Measurements from ENCODE around the gene SAMD3.
"Not testable (repeated sequence)": the region's sequence is repeated elsewhere in the genome, so short reads cannot be mapped to it uniquely, and the experiment has no call there.

The SAMD3 gene

DNA sequence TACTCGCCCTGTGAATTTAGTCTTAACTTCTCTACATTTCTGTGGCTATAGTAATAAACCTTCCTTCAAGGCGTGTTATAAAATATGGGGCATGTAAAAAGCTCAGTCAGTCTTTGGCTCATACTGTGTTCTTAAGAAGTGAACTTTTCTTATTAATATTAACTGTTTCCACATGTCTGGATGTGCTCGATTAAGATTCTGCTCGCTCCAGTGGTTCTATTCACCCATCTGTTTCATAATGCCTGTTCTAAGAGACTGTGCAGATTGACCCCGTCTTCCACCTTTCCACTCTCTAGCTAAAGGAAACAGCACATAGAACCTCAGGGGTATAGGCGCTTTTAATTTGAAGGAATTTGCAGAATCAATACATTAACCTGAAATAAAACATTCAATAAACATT lies 104.5 kb downstream of the SAMD3 start:
- H3K36me3 ChIP-seq (ENCODE audit: control insufficient read depth in 1 of 2, insufficient read depth in 2 of 2, low read length in 2 of 2) = no peaks in the 10 kb centered on the region
- H3K9ac ChIP-seq (ENCODE audit: low read depth in 1 of 2, low read length in 2 of 2) = no peak overlapping the region
- H3K4me3 ChIP-seq (ENCODE audit: low read depth in 1 of 2, low read length in 2 of 2) = no peak overlapping the region
- no peaks in the 10 kb centered on the region for H3K4me1 ChIP-seq (ENCODE audit: control insufficient read depth in 1 of 2, insufficient read depth in 2 of 2, low read length in 2 of 2)
- H3K27me3 ChIP-seq (ENCODE audit: control insufficient read depth in 1 of 2, insufficient read depth in 2 of 2, low read length in 2 of 2) = no peaks in the 10 kb centered on the region
- no peak overlapping the region for H3K27ac ChIP-seq (ENCODE audit: low read depth, low read length)
- no peaks in the 10 kb centered on the region for H3K9me3 ChIP-seq (ENCODE audit: control insufficient read depth in 1 of 2, low read length in 2 of 2)

DNA sequence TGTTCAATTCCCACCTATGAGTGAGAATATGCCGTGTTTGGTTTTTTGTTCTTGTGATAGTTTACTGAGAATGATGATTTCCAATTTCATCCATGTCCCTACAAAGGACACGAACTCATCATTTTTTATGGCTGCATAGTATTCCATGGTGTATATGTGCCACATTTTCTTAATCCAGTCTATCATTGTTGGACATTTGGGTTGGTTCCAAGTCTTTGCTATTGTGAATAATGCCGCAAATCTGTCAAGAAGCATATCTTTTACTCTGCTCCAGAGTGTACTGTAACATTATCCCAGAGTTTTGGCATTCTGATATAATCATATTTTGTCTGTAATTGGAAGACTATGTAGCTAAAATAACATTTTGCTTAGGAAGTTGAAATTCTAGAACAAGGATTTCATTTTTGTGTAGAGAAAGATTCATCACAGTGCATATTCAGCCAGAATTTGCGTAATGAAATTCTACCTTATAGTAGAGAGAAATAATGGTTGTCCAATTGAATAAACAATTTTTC lies 105.5 kb downstream of the SAMD3 start:
- not testable (repeated sequence) for H3K9ac ChIP-seq (ENCODE audit: low read depth in 1 of 2, low read length in 2 of 2); H3K36me3 ChIP-seq (ENCODE audit: control insufficient read depth in 1 of 2, insufficient read depth in 2 of 2, low read length in 2 of 2); H3K27ac ChIP-seq (ENCODE audit: low read depth, low read length); H3K9me3 ChIP-seq (ENCODE audit: control insufficient read depth in 1 of 2, low read length in 2 of 2); H3K27me3 ChIP-seq (ENCODE audit: control insufficient read depth in 1 of 2, insufficient read depth in 2 of 2, low read length in 2 of 2); H3K4me3 ChIP-seq (ENCODE audit: low read depth in 1 of 2, low read length in 2 of 2); H3K4me1 ChIP-seq (ENCODE audit: control insufficient read depth in 1 of 2, insufficient read depth in 2 of 2, low read length in 2 of 2)

DNA sequence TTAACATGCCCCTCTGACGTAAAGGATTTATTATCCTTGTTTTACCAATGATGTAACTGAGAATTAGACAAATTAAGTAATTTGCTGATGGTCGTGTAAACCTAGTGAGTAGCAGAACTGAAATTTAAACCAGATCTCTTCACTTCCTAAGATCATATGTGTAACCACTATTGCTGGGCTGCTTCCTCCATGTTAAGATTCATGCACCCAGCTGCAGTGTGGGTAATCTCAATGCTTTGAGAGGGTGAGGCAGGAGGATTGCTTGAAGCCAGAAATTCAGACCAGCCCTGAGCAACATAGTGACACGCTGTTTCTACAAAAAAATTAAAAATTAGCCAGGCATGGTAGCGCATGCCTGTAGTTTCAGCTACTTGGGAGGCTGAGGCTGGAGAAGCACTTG lies 106.5 kb downstream of the SAMD3 start:
- Histone ChIP-seq H3K4me1 (ENCODE audit: control insufficient read depth in 1 of 2, insufficient read depth in 2 of 2, low read length in 2 of 2) (no peaks in the 10 kb centered on the region), H3K27me3 (ENCODE audit: control insufficient read depth in 1 of 2, insufficient read depth in 2 of 2, low read length in 2 of 2) (no peaks in the 10 kb centered on the region), H3K9ac (ENCODE audit: low read depth in 1 of 2, low read length in 2 of 2) (no peak overlapping the region), H3K4me3 (ENCODE audit: low read depth in 1 of 2, low read length in 2 of 2) (no peak overlapping the region), H3K27ac (ENCODE audit: low read depth, low read length) (no peak overlapping the region), H3K36me3 (ENCODE audit: control insufficient read depth in 1 of 2, insufficient read depth in 2 of 2, low read length in 2 of 2) (peaks cover 0 to 2% of the 10 kb centered on the region in 2 donors), H3K9me3 (ENCODE audit: control insufficient read depth in 1 of 2, low read length in 2 of 2) (no peaks in the 10 kb centered on the region)

DNA sequence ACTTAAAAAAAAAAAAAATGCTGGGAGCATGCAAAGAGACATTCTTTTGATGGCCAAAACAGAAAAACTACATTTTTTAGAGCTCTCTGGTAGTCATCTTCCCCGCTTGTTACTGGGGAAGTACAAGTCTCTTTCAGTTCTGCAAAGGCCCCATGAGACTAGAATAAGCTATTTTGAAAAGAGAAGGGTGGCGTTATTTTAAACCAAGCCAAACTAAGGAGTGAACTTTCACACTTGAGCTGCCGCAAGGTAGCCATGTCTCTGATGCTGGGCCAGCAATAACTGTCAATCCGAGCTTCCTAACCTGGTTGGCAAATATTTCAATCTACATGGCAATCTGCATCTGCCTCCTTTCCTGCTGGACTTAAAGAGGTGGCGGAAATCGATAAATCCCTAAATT lies 107.7 kb downstream of the SAMD3 start:
- H3K9me3 ChIP-seq (ENCODE audit: control insufficient read depth in 1 of 2, low read length in 2 of 2) = no peaks in the 10 kb centered on the region
- H3K9ac ChIP-seq (ENCODE audit: low read depth in 1 of 2, low read length in 2 of 2) = no peak overlapping the region
- no peak overlapping the region for H3K4me3 ChIP-seq (ENCODE audit: low read depth in 1 of 2, low read length in 2 of 2)
- no peaks in the 10 kb centered on the region for H3K4me1 ChIP-seq (ENCODE audit: control insufficient read depth in 1 of 2, insufficient read depth in 2 of 2, low read length in 2 of 2)
- H3K36me3 ChIP-seq (ENCODE audit: control insufficient read depth in 1 of 2, insufficient read depth in 2 of 2, low read length in 2 of 2) = peaks cover 0 to 5% of the 10 kb centered on the region in 2 donors
- H3K27ac ChIP-seq (ENCODE audit: low read depth, low read length) = no peak overlapping the region
- no peaks in the 10 kb centered on the region for H3K27me3 ChIP-seq (ENCODE audit: control insufficient read depth in 1 of 2, insufficient read depth in 2 of 2, low read length in 2 of 2)

- Histone ChIP-seq H3K4me1 (ENCODE audit: control insufficient read depth in 1 of 2, insufficient read depth in 2 of 2, low read length in 2 of 2) (no peaks in the 10 kb centered on the region), H3K36me3 (ENCODE audit: control insufficient read depth in 1 of 2, insufficient read depth in 2 of 2, low read length in 2 of 2) (peaks cover 0 to 5% of the 10 kb centered on the region in 2 donors), H3K9me3 (ENCODE audit: control insufficient read depth in 1 of 2, low read length in 2 of 2) (no peaks in the 10 kb centered on the region), H3K27me3 (ENCODE audit: control insufficient read depth in 1 of 2, insufficient read depth in 2 of 2, low read length in 2 of 2) (no peaks in the 10 kb centered on the region), H3K27ac (ENCODE audit: low read depth, low read length) (no peak overlapping the region), H3K9ac (ENCODE audit: low read depth in 1 of 2, low read length in 2 of 2) (no peak overlapping the region), H3K4me3 (ENCODE audit: low read depth in 1 of 2, low read length in 2 of 2) (no peak overlapping the region)
Measured at GRCh38 chr6:130113201-130113710, 109.5 kb downstream of the SAMD3 start.

- H3K4me3 ChIP-seq (ENCODE audit: low read depth in 1 of 2, low read length in 2 of 2) = no peak overlapping the region
- no peak overlapping the region for H3K27ac ChIP-seq (ENCODE audit: low read depth, low read length)
- peaks cover 0 to 5% of the 10 kb centered on the region in 2 donors for H3K36me3 ChIP-seq (ENCODE audit: control insufficient read depth in 1 of 2, insufficient read depth in 2 of 2, low read length in 2 of 2)
- no peaks in the 10 kb centered on the region for H3K9me3 ChIP-seq (ENCODE audit: control insufficient read depth in 1 of 2, low read length in 2 of 2)
- H3K4me1 ChIP-seq (ENCODE audit: control insufficient read depth in 1 of 2, insufficient read depth in 2 of 2, low read length in 2 of 2) = no peaks in the 10 kb centered on the region
- H3K9ac ChIP-seq (ENCODE audit: low read depth in 1 of 2, low read length in 2 of 2) = no peak overlapping the region
- H3K27me3 ChIP-seq (ENCODE audit: control insufficient read depth in 1 of 2, insufficient read depth in 2 of 2, low read length in 2 of 2) = no peaks in the 10 kb centered on the region
Measured at GRCh38 chr6:130111031-130111430, 111.7 kb downstream of the SAMD3 start.

GRCh38 chr6:130107710-130108109 lies 115.0 kb downstream of the SAMD3 start:
- peaks cover 0 to 5% of the 10 kb centered on the region in 2 donors for H3K36me3 ChIP-seq (ENCODE audit: control insufficient read depth in 1 of 2, insufficient read depth in 2 of 2, low read length in 2 of 2)
- H3K9ac ChIP-seq (ENCODE audit: low read depth in 1 of 2, low read length in 2 of 2) = no peak overlapping the region
- no peaks in the 10 kb centered on the region for H3K9me3 ChIP-seq (ENCODE audit: control insufficient read depth in 1 of 2, low read length in 2 of 2)
- H3K4me3 ChIP-seq (ENCODE audit: low read depth in 1 of 2, low read length in 2 of 2) = no peak overlapping the region
- no peaks in the 10 kb centered on the region for H3K27me3 ChIP-seq (ENCODE audit: control insufficient read depth in 1 of 2, insufficient read depth in 2 of 2, low read length in 2 of 2)
- H3K4me1 ChIP-seq (ENCODE audit: control insufficient read depth in 1 of 2, insufficient read depth in 2 of 2, low read length in 2 of 2) = no peaks in the 10 kb centered on the region
- no peak overlapping the region for H3K27ac ChIP-seq (ENCODE audit: low read depth, low read length)

GRCh38 chr6:130105996-130106704 lies 116.6 kb downstream of the SAMD3 start:
- H3K4me3 ChIP-seq (ENCODE audit: low read depth in 1 of 2, low read length in 2 of 2) = no peak overlapping the region
- H3K36me3 ChIP-seq (ENCODE audit: control insufficient read depth in 1 of 2, insufficient read depth in 2 of 2, low read length in 2 of 2) = peaks cover 0 to 7% of the 10 kb centered on the region in 2 donors
- no peak overlapping the region for H3K27ac ChIP-seq (ENCODE audit: low read depth, low read length)
- no peaks in the 10 kb centered on the region for H3K27me3 ChIP-seq (ENCODE audit: control insufficient read depth in 1 of 2, insufficient read depth in 2 of 2, low read length in 2 of 2)
- H3K4me1 ChIP-seq (ENCODE audit: control insufficient read depth in 1 of 2, insufficient read depth in 2 of 2, low read length in 2 of 2) = no peaks in the 10 kb centered on the region
- H3K9me3 ChIP-seq (ENCODE audit: control insufficient read depth in 1 of 2, low read length in 2 of 2) = no peaks in the 10 kb centered on the region
- no peak overlapping the region for H3K9ac ChIP-seq (ENCODE audit: low read depth in 1 of 2, low read length in 2 of 2)

GRCh38 chr6:130099119-130099518 lies 123.6 kb downstream of the SAMD3 start:
- H3K9me3 ChIP-seq (ENCODE audit: control insufficient read depth in 1 of 2, low read length in 2 of 2) = no peaks in the 10 kb centered on the region
- H3K27ac ChIP-seq (ENCODE audit: low read depth, low read length) = no peak overlapping the region
- H3K9ac ChIP-seq (ENCODE audit: low read depth in 1 of 2, low read length in 2 of 2) = no peak overlapping the region
- H3K27me3 ChIP-seq (ENCODE audit: control insufficient read depth in 1 of 2, insufficient read depth in 2 of 2, low read length in 2 of 2) = no peaks in the 10 kb centered on the region
- no peaks in the 10 kb centered on the region for H3K4me1 ChIP-seq (ENCODE audit: control insufficient read depth in 1 of 2, insufficient read depth in 2 of 2, low read length in 2 of 2)
- no peak overlapping the region for H3K4me3 ChIP-seq (ENCODE audit: low read depth in 1 of 2, low read length in 2 of 2)
- H3K36me3 ChIP-seq (ENCODE audit: control insufficient read depth in 1 of 2, insufficient read depth in 2 of 2, low read length in 2 of 2) = peaks cover 0 to 9% of the 10 kb centered on the region in 2 donors

DNA sequence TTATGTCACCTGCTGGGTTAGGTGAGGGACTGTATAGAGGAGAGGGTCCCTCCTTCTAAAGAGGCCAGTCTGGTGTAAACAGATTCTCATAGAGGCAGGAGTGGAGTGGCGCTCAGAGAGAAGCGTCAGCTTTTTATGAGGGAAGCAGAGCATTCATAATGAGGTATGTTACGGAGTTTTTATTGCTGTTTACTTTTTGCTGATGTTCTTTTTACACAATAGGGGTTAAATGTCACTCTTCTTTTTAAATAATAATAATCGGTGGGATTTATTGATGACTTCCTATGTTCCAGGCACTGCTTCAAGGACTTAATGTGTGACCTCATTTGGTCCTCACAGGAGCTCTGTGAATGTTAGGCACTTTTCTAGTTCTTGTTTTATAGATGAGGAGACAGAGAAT lies 124.4 kb downstream of the SAMD3 start:
- H3K36me3 ChIP-seq (ENCODE audit: control insufficient read depth in 1 of 2, insufficient read depth in 2 of 2, low read length in 2 of 2) = peaks cover 0 to 9% of the 10 kb centered on the region in 2 donors
- H3K27me3 ChIP-seq (ENCODE audit: control insufficient read depth in 1 of 2, insufficient read depth in 2 of 2, low read length in 2 of 2) = no peaks in the 10 kb centered on the region
- no peaks in the 10 kb centered on the region for H3K9me3 ChIP-seq (ENCODE audit: control insufficient read depth in 1 of 2, low read length in 2 of 2)
- no peak overlapping the region for H3K27ac ChIP-seq (ENCODE audit: low read depth, low read length)
- no peak overlapping the region for H3K9ac ChIP-seq (ENCODE audit: low read depth in 1 of 2, low read length in 2 of 2)
- H3K4me1 ChIP-seq (ENCODE audit: control insufficient read depth in 1 of 2, insufficient read depth in 2 of 2, low read length in 2 of 2) = no peaks in the 10 kb centered on the region
- H3K4me3 ChIP-seq (ENCODE audit: low read depth in 1 of 2, low read length in 2 of 2) = no peak overlapping the region

All from duodenal mucosa (tissue), 2 donors.